DOHH2 (cell line): ENCODE results near the gene VWA1.

Experiments used
- H3F3A ChIP-seq: fragments of 200-600 bp; sonication (generic), shearing (Covaris generic); 2 replicates; pipeline ENCODE4 v1.6.0; 2016; ENCODE audit warnings: antibody characterized with exemption, mild to moderate bottlenecking; ENCODE audit not compliant: control insufficient read depth, insufficient read depth
- H3K27ac ChIP-seq: fragments of 200-600 bp; sonication (generic); 2 replicates; pipeline ENCODE4 v1.5.1; 2014; ENCODE audit warnings: low read depth, mild to moderate bottlenecking, low read length, moderate library complexity
- H3K27me3 ChIP-seq: fragments of 200-600 bp; sonication (generic); 2 replicates; pipeline ENCODE4 v1.6.1; 2014; ENCODE audit warnings: mild to moderate bottlenecking, low read length, mixed read lengths; ENCODE audit not compliant: control insufficient read depth
- H3K36me3 ChIP-seq: fragments of 200-600 bp; sonication (generic); 2 replicates; pipeline ENCODE4 v1.6.1; 2014; ENCODE audit warnings: mild to moderate bottlenecking, low read length, moderate library complexity, mixed read lengths; ENCODE audit not compliant: control insufficient read depth
- H3K4me1 ChIP-seq: fragments of 200-600 bp; sonication (generic); 2 replicates; pipeline ENCODE4 v1.6.1; 2014; ENCODE audit warnings: mild to moderate bottlenecking, low read length, mixed read lengths; ENCODE audit not compliant: control insufficient read depth
- H3K4me2 ChIP-seq: fragments of 200-600 bp; sonication (generic); 2 replicates; pipeline ENCODE4 v1.6.0; 2014; ENCODE audit warnings: mild to moderate bottlenecking, low read length, moderate library complexity
- H3K4me3 ChIP-seq: fragments of 200-600 bp; sonication (generic); 2 replicates; pipeline ENCODE4 v1.5.1; 2014; ENCODE audit warnings: mild to moderate bottlenecking, low read length, mixed read lengths
- H3K79me2 ChIP-seq: fragments of 200-600 bp; sonication (generic); 2 replicates; pipeline ENCODE4 v1.6.1; 2014; ENCODE audit warnings: mild to moderate bottlenecking, low read length, mixed read lengths; ENCODE audit not compliant: control insufficient read depth
- H3K9me2 ChIP-seq: fragments of 200-600 bp; sonication (generic); replicated peaks from 2 replicates; pipeline ENCODE4 v1.6.1; 2014; ENCODE audit warnings: mild to moderate bottlenecking, low read length, mixed read lengths; ENCODE audit not compliant: control insufficient read depth
- H3K9me3 ChIP-seq: fragments of 200-600 bp; sonication (generic); 2 replicates; pipeline ENCODE4 v1.6.1; 2014; ENCODE audit warnings: antibody characterized with exemption, low read length, mixed read lengths; ENCODE audit not compliant: control insufficient read depth, insufficient read depth
- H4K20me1 ChIP-seq: fragments of 200-600 bp; sonication (generic); 2 replicates; pipeline ENCODE4 v1.6.0; 2014; ENCODE audit warnings: low read depth, mild to moderate bottlenecking, antibody characterized with exemption, low read length, moderate library complexity; ENCODE audit not compliant: control insufficient read depth, insufficient read depth
- CTCF ChIP-seq: fragments of 200-600 bp; sonication (generic); IDR thresholded peaks from one replicate; pipeline ENCODE4 v1.5.1; 2014; ENCODE audit warnings: antibody characterized with exemption, mild to moderate bottlenecking, low read depth, low read length; ENCODE audit not compliant: poor library complexity, severe bottlenecking
- EZH2phosphoT487 ChIP-seq: fragments of 200-600 bp; sonication (generic); IDR thresholded peaks from 2 replicates; pipeline ENCODE4 v1.6.1; 2017; ENCODE audit warnings: borderline replicate concordance, mild to moderate bottlenecking, antibody characterized with exemption, low read length, moderate library complexity, mixed read lengths

VWA1 gene

DNA sequence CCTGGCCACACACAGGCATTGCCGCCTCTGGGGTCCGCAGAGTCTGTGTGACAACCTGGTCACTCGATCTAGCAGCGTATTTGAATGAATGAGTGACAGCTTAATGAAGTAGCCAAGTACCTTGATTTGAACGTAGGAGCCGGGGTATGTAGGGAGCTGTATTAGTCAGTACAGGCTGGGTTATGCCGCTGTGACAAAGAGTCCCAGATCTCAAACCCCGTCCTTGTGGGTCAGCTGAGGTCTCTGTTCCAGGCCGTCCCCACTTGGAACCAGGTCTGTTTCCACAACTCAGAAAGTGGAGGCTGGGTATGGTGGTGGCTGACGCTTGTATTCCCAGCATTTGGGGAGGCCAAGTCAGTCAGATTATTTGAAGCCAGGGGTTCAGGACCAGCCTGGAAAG, 56.1 kb downstream of the VWA1 start:
- no peaks in the 10 kb centered on the region for H3F3A ChIP-seq
- peaks cover 62% of the 10 kb centered on the region for H3K36me3 ChIP-seq
- H3K4me1 ChIP-seq = no peaks in the 10 kb centered on the region

More for the DNA sequence above, 56.1 kb downstream of the VWA1 start:
- H3K27ac ChIP-seq = no peak overlapping the region
- H3K27me3 ChIP-seq = no peaks in the 10 kb centered on the region
- H3K9me2 ChIP-seq = no peaks in the 10 kb centered on the region
- H3K4me2 ChIP-seq = no peak overlapping the region
- H4K20me1 ChIP-seq = no peaks in the 10 kb centered on the region
- no peaks in the 10 kb centered on the region for H3K79me2 ChIP-seq
- H3K4me3 ChIP-seq = no peak overlapping the region
- H3K9me3 ChIP-seq = peaks cover 7% of the 10 kb centered on the region; the same call in 1 of the 2 replicates
- TF ChIP-seq EZH2phosphoT487 (no peak), CTCF (no peak)
